DND-41 (cell line): Measurements from ENCODE around the gene C3orf38.
A peak's percentile ranks its signal among the peaks of the same experiment; 100 is the strongest.

Source experiments
- ATAC-seq: fragments of 200-7000 bp; cut with Tn5 transposase; 3 replicates; pipeline ENCODE4 v1.9.1; 2021; ENCODE audit warnings: low read depth; ENCODE audit not compliant: insufficient read depth
- DNase-seq: peaks from one replicate; pipeline ENCODE4 v3.0.0-alpha.2; 2020
- H2AFZ ChIP-seq: 2 replicates; pipeline ENCODE4 v1.6.0; 2012; ENCODE audit warnings: low read depth, low read length
- H3K27ac ChIP-seq: 2 replicates; pipeline ENCODE4 v1.5.1; 2012; ENCODE audit warnings: low read length, inconsistent platforms
- H3K27me3 ChIP-seq: fragments of 200-600 bp; sonication (generic); 2 replicates; pipeline ENCODE4 v1.6.0; 2012; ENCODE audit warnings: low read length, mild to moderate bottlenecking, inconsistent platforms; ENCODE audit not compliant: insufficient read depth, poor library complexity
- H3K36me3 ChIP-seq: 2 replicates; pipeline ENCODE4 v1.5.1; 2012; ENCODE audit warnings: low read length, inconsistent platforms; ENCODE audit not compliant: insufficient read depth
- H3K4me1 ChIP-seq: 2 replicates; pipeline ENCODE4 v1.5.1; 2012; ENCODE audit warnings: mild to moderate bottlenecking, low read length; ENCODE audit not compliant: insufficient read depth
- H3K4me2 ChIP-seq: 2 replicates; pipeline ENCODE4 v1.6.0; 2012; ENCODE audit warnings: mild to moderate bottlenecking, moderate library complexity, low read length, inconsistent platforms; ENCODE audit not compliant: insufficient read depth
- H3K4me3 ChIP-seq, 2 experiments: fragments of 200-600 bp in 1 of 2; shearing (Covaris generic) in 1 of 2; 2 replicates each; pipeline ENCODE4 v1.5.1; 2012 to 2016; ENCODE audit warnings: inconsistent platforms in 2 of 2, low read length in 2 of 2, mild to moderate bottlenecking in 2 of 2, low read depth in 1 of 2, moderate library complexity in 1 of 2
- H3K79me2 ChIP-seq: 2 replicates; pipeline ENCODE4 v1.6.0; 2012; ENCODE audit warnings: low read length, inconsistent platforms; ENCODE audit not compliant: insufficient read depth
- H3K9ac ChIP-seq: 2 replicates; pipeline ENCODE4 v1.6.0; 2012; ENCODE audit warnings: low read depth, mild to moderate bottlenecking, inconsistent platforms, low read length, moderate library complexity
- H3K9me3 ChIP-seq: 2 replicates; pipeline ENCODE4 v1.5.1; 2012; ENCODE audit warnings: low read length, moderate library complexity, mild to moderate bottlenecking, inconsistent platforms; ENCODE audit not compliant: insufficient read depth, severe bottlenecking
- H4K20me1 ChIP-seq: 2 replicates; pipeline ENCODE4 v1.6.0; 2012; ENCODE audit warnings: low read length; ENCODE audit not compliant: insufficient read depth
- CTCF ChIP-seq: IDR thresholded peaks from 2 replicates; pipeline ENCODE4 v1.5.1; 2012; ENCODE audit warnings: borderline replicate concordance, low read length, moderate library complexity, mild to moderate bottlenecking; ENCODE audit not compliant: poor library complexity, severe bottlenecking; ENCODE audit errors: extremely low read depth
- EZH2 ChIP-seq: IDR thresholded peaks from 3 replicates; pipeline ENCODE4 v1.6.1; 2012; ENCODE audit warnings: borderline replicate concordance, low read depth, mild to moderate bottlenecking, moderate library complexity, low read length, inconsistent platforms; ENCODE audit not compliant: severe bottlenecking

Gene C3orf38

GRCh38 chr3:88188436-88188835 is 38.7 kb downstream of the C3orf38 start:
- no peaks in the 10 kb centered on the region for H3K36me3 ChIP-seq
- no peaks in the 10 kb centered on the region for H3K27me3 ChIP-seq
- ATAC-seq (no peak), DNase-seq (no peak)
- H3K79me2 ChIP-seq, result no peaks in the 10 kb centered on the region
- H3K9me3 ChIP-seq, result no peaks in the 10 kb centered on the region
- H2AFZ ChIP-seq, result no peak overlapping the region
- H4K20me1 ChIP-seq, result no peaks in the 10 kb centered on the region
- TF ChIP-seq CTCF, result no peak
- TF ChIP-seq EZH2, result no peak
- no peak overlapping the region for H3K4me2 ChIP-seq
- no peak overlapping the region for H3K4me3 ChIP-seq
- H3K4me1 ChIP-seq, result no peaks in the 10 kb centered on the region
- no peak overlapping the region for H3K27ac ChIP-seq
- no peak overlapping the region for H3K9ac ChIP-seq

- no peak overlapping the region for H3K27ac ChIP-seq
- ATAC-seq (0 out of 3 replicates have a peak, but pooled peaks have one; percentile 35), DNase-seq (no peak)
- H3K27me3 ChIP-seq, result no peaks in the 10 kb centered on the region
- H3K4me3 ChIP-seq, result no peak overlapping the region
- no peaks in the 10 kb centered on the region for H4K20me1 ChIP-seq
- no peak for TF ChIP-seq CTCF
- TF ChIP-seq EZH2, result no peak
- H3K36me3 ChIP-seq, result no peaks in the 10 kb centered on the region
- H3K9ac ChIP-seq, result no peak overlapping the region
- H3K4me1 ChIP-seq, result no peaks in the 10 kb centered on the region
- H2AFZ ChIP-seq, result no peak overlapping the region
- H3K9me3 ChIP-seq, result no peaks in the 10 kb centered on the region
- H3K4me2 ChIP-seq, result no peak overlapping the region
- no peaks in the 10 kb centered on the region for H3K79me2 ChIP-seq
These were observed 39.6 kb downstream of the C3orf38 start for GRCh38 chr3:88189361-88189810.

DNA sequence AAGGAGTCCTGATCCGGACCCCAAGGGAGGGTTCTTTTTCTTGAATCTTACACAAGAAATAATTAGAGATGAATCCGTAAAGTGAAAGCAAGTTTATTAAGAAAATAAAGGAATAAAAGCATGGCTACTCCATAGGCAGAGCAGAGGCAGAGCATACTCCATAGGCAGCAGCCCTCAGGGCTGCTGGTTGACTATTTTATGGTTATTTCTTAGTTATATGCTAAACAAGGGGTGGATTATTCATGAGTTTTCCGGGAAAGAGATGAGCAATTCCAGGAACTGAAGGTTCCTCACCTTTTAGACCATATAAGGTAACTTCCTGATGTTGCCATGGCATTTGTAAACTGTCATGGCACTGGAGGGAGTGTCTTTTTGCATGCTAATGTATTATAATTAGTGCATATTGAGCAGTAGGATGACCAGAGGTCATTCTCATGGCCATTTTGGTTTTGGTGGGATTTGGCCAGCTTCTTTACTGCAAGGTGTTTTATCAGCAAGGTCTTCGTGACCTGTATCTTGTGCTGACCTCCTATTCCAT is 42.2 kb downstream of the C3orf38 start:
- Histone ChIP-seq H3K4me2 (no peak overlapping the region), H3K9ac (no peak overlapping the region), H3K79me2 (no peaks in the 10 kb centered on the region), H3K27me3 (no peaks in the 10 kb centered on the region), H3K9me3 (no peaks in the 10 kb centered on the region), H3K4me1 (no peaks in the 10 kb centered on the region), H3K27ac (no peak overlapping the region), H4K20me1 (no peaks in the 10 kb centered on the region), H3K4me3 (no peak overlapping the region), H2AFZ (no peak overlapping the region), H3K36me3 (no peaks in the 10 kb centered on the region)
- DNase-seq (no peak), ATAC-seq (no peak)
- no peak for TF ChIP-seq EZH2
- TF ChIP-seq CTCF, result no peak
